ENCODE results near the gene RTN1.

Gene RTN1

DNA sequence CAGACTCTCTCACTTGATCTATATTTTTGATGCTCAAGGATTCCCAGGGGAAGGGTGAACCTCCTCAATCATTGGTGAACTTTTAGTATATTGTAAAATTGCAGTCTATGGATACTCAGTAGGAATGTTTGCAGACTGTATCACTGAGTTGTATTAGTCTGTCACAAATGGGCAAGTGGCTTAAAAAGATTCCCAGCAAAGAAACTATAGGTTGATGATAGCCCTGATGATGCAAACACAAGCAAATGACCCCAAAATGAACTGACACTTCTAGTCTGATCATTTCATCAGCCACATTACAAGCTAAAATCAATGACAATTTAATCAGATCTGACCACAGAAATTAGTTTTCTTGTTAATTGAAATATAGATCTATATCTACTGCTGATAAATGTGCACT is 59.5 kb downstream of the RTN1 start:
- Histone ChIP-seq H3K27me3 (ENCODE audit: low read depth) (0 out of 2 replicates have a peak, but pooled peaks cover 2% of the 10 kb centered on the region), H3K36me3 (replicated peaks) (no peaks in the 10 kb centered on the region; the same call in 1 of the 2 replicates), H3K4me1 (no peaks in the 10 kb centered on the region), H3K9me3 (no peaks in the 10 kb centered on the region; the same call in 1 of the 2 replicates), H3K4me3 (no peak overlapping the region)
- in situ Hi-C loops (cut with MboI; ENCODE audit: low sequenced_read_pairs) = no loop called here
- DNase-seq (ENCODE audit: low spot score in 2 of 2) = no peak

- in situ Hi-C loops (cut with MboI; ENCODE audit: low sequenced_read_pairs) = no loop called here
- Histone ChIP-seq H3K36me3 (replicated peaks) (no peaks in the 10 kb centered on the region), H3K4me1 (no peaks in the 10 kb centered on the region), H3K27me3 (ENCODE audit: low read depth) (no peaks in the 10 kb centered on the region), H3K9me3 (no peaks in the 10 kb centered on the region), H3K4me3 (no peak overlapping the region)
- no peak for DNase-seq (ENCODE audit: low spot score in 2 of 2)
Measured at GRCh38 chr14:59803052-59803540, 67.5 kb downstream of the RTN1 start.

GRCh38 chr14:59788176-59788575 is 82.4 kb downstream of the RTN1 start:
- in situ Hi-C loops (cut with MboI; ENCODE audit: low sequenced_read_pairs) = no loop called here
- no peaks in the 10 kb centered on the region for H3K27me3 ChIP-seq (ENCODE audit: low read depth)
- no peak for DNase-seq (ENCODE audit: low spot score in 2 of 2)
- no peaks in the 10 kb centered on the region for H3K9me3 ChIP-seq
- H3K4me3 ChIP-seq = no peak overlapping the region
- H3K4me1 ChIP-seq = no peaks in the 10 kb centered on the region
- no peaks in the 10 kb centered on the region for H3K36me3 ChIP-seq (replicated peaks)

GRCh38 chr14:59787045-59787674 is 83.4 kb downstream of the RTN1 start:
- DNase-seq (ENCODE audit: low spot score in 2 of 2) = no peak
- in situ Hi-C loops (cut with MboI; ENCODE audit: low sequenced_read_pairs) = no loop called here
- Histone ChIP-seq H3K9me3 (no peaks in the 10 kb centered on the region), H3K27me3 (ENCODE audit: low read depth) (no peaks in the 10 kb centered on the region), H3K4me3 (no peak overlapping the region), H3K36me3 (replicated peaks) (no peaks in the 10 kb centered on the region), H3K4me1 (no peaks in the 10 kb centered on the region)

DNA sequence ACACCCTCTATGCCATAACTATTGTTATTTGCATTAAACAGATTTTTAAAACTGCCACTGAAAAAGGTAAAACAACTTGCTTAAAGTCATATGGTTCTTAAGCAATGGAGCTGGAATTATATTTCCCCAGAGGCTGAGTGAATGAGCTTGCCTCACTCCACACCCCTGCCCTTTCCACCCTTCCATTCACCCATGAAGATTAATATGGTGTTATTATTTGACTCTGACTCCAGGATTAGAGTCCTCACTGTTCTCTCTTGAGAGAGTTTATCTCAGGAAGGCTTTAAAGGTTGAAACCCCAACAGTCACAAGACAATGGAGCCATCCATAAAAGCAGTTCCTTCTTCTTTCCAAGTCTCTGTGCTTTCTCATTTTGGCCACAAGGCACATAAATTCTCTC is 84.9 kb downstream of the RTN1 start:
- Histone ChIP-seq H3K4me1 (no peaks in the 10 kb centered on the region), H3K9me3 (no peaks in the 10 kb centered on the region), H3K4me3 (no peak overlapping the region), H3K27me3 (ENCODE audit: low read depth) (no peaks in the 10 kb centered on the region), H3K36me3 (replicated peaks) (no peaks in the 10 kb centered on the region)
- in situ Hi-C loops (cut with MboI; ENCODE audit: low sequenced_read_pairs) = no loop called here
- DNase-seq (ENCODE audit: low spot score in 2 of 2) = no peak

GRCh38 chr14:59782760-59783159 is 87.8 kb downstream of the RTN1 start:
- no peak overlapping the region for H3K4me3 ChIP-seq
- in situ Hi-C loops (cut with MboI; ENCODE audit: low sequenced_read_pairs) = no loop called here

GRCh38 chr14:59777006-59777579 is 93.5 kb downstream of the RTN1 start:
- H3K4me3 ChIP-seq = no peak overlapping the region
- H3K4me1 ChIP-seq = no peaks in the 10 kb centered on the region
- H3K36me3 ChIP-seq (replicated peaks) = no peaks in the 10 kb centered on the region
- no peaks in the 10 kb centered on the region for H3K9me3 ChIP-seq
- DNase-seq (ENCODE audit: low spot score in 2 of 2) = no peak
- H3K27me3 ChIP-seq (ENCODE audit: low read depth) = no peaks in the 10 kb centered on the region
- in situ Hi-C loops (cut with MboI; ENCODE audit: low sequenced_read_pairs) = no loop called here

More at GRCh38 chr14:59782760-59783159, 87.8 kb downstream of the RTN1 start:
- DNase-seq (ENCODE audit: low spot score in 2 of 2) = no peak
- H3K4me1 ChIP-seq = no peaks in the 10 kb centered on the region
- no peaks in the 10 kb centered on the region for H3K27me3 ChIP-seq (ENCODE audit: low read depth)
- no peaks in the 10 kb centered on the region for H3K36me3 ChIP-seq (replicated peaks)
- no peaks in the 10 kb centered on the region for H3K9me3 ChIP-seq

DNA sequence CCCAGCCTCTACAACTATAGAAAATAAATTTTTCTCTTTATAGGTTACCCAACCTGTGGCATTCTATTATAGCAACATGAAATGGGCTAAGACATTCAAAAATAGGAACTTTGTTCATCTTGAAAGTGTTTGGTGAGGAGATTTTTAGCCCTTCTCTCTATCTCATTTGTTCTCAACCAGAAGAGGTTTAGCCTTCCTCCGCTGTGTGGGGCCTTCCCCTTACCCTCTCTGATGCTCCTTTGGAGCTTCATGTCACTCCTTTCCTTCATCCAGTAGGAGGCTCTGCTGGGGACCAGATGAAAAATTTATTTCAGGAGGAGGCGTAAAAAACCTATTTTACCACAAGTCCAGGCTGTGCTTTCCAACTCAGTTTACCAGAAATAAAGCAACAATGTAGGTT is 94.1 kb downstream of the RTN1 start:
- Histone ChIP-seq H3K36me3 (replicated peaks) (no peaks in the 10 kb centered on the region), H3K9me3 (no peaks in the 10 kb centered on the region), H3K4me1 (no peaks in the 10 kb centered on the region), H3K27me3 (ENCODE audit: low read depth) (no peaks in the 10 kb centered on the region), H3K4me3 (no peak overlapping the region)
- in situ Hi-C loops (cut with MboI; ENCODE audit: low sequenced_read_pairs) = no loop called here
- DNase-seq (ENCODE audit: low spot score in 2 of 2) = no peak

DNA sequence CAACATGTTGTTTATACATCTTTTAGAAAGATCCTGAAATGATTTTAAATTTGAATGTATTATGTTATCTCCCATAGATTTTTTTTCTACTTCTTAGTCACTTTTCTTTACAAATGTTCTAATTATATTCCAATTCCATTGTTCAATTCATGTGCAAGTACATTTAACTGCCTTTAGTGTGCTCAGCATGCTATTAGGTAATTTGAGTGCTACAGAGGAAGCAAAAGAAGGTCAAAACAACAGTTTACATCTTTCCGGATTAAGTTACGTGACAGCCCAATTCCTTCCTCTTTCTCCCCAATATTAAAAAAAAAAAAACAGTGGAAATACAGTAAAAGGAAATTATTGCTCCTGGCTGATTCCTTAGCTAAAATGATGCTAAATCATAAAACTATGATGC is 98.3 kb downstream of the RTN1 start:
- no peaks in the 10 kb centered on the region for H3K4me1 ChIP-seq
- H3K27me3 ChIP-seq (ENCODE audit: low read depth) = 0 out of 2 replicates have a peak, but pooled peaks cover 7% of the 10 kb centered on the region
- in situ Hi-C loops (cut with MboI; ENCODE audit: low sequenced_read_pairs) = no loop called here

GRCh38 chr14:59771577-59771976 is 99.0 kb downstream of the RTN1 start:
- peaks cover 7% of the 10 kb centered on the region; the same call in 1 of the 2 replicates for H3K27me3 ChIP-seq (ENCODE audit: low read depth)
- DNase-seq (ENCODE audit: low spot score in 2 of 2) = no peak
- H3K4me3 ChIP-seq = no peak overlapping the region
- H3K9me3 ChIP-seq = no peaks in the 10 kb centered on the region
- H3K4me1 ChIP-seq = no peaks in the 10 kb centered on the region
- no peaks in the 10 kb centered on the region for H3K36me3 ChIP-seq (replicated peaks)
- in situ Hi-C loops (cut with MboI; ENCODE audit: low sequenced_read_pairs) = no loop called here

More for the DNA sequence above, 98.3 kb downstream of the RTN1 start:
- no peak overlapping the region for H3K4me3 ChIP-seq
- H3K36me3 ChIP-seq (replicated peaks) = no peaks in the 10 kb centered on the region
- H3K9me3 ChIP-seq = no peaks in the 10 kb centered on the region
- no peak for DNase-seq (ENCODE audit: low spot score in 2 of 2)

DNA sequence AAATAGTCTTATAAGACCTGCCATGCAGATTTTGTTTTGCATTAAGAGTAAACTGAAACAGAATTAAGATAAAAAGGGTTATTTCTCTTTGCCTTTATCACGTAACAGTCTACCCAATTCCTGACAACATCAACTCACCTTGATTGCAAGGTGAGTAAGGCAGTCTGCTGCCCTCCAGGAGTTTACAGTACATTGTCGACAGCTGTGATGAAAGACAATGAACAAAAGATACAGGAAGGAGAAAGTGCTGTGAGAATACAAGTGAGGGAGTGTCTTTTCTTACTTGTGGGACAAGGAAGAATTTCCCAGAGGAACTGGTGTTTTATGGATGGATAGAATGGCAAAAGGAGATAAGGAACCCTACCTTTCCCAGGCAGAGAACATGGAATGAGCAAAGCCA is 101.0 kb downstream of the RTN1 start:
- Histone ChIP-seq H3K4me1 (no peaks in the 10 kb centered on the region), H3K27me3 (ENCODE audit: low read depth) (peaks cover 7% of the 10 kb centered on the region; the same call in 1 of the 2 replicates), H3K9me3 (no peaks in the 10 kb centered on the region), H3K36me3 (replicated peaks) (no peaks in the 10 kb centered on the region), H3K4me3 (no peak overlapping the region)
- DNase-seq (ENCODE audit: low spot score in 2 of 2) = no peak
- in situ Hi-C loops (cut with MboI; ENCODE audit: low sequenced_read_pairs) = no loop called here

GRCh38 chr14:59768855-59769375 is 101.7 kb downstream of the RTN1 start:
- no peak for DNase-seq (ENCODE audit: low spot score in 2 of 2)
- H3K36me3 ChIP-seq (replicated peaks) = no peaks in the 10 kb centered on the region
- no peaks in the 10 kb centered on the region for H3K9me3 ChIP-seq
- in situ Hi-C loops (cut with MboI; ENCODE audit: low sequenced_read_pairs) = no loop called here
- no peaks in the 10 kb centered on the region for H3K4me1 ChIP-seq
- H3K27me3 ChIP-seq (ENCODE audit: low read depth) = peaks cover 7% of the 10 kb centered on the region; the same call in 1 of the 2 replicates
- no peak overlapping the region for H3K4me3 ChIP-seq

DNA sequence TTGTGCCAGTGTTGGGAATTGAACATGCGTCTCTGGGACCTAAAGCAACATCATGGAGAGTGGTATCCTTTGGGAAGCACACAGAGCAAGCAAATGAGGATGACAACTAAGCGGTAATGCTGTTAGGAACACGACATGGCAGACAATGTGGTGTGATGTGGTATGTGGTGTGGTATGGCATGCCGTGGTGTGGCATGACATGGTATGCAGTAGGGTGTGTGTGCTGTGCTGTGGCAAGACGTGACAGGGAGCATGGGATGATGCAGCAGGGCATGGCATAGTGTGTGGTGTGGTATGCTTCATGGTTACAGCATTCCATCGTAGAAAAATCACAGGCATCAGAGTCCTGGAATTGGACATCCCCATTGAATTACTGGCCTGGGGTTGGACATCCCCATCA is 108.7 kb downstream of the RTN1 start:
- H3K36me3 ChIP-seq (replicated peaks) = no peaks in the 10 kb centered on the region
- no peak for DNase-seq (ENCODE audit: low spot score in 2 of 2)
- H3K27me3 ChIP-seq (ENCODE audit: low read depth) = no peaks in the 10 kb centered on the region; the same call in 1 of the 2 replicates
- H3K9me3 ChIP-seq = no peaks in the 10 kb centered on the region
- H3K4me1 ChIP-seq = no peaks in the 10 kb centered on the region
- in situ Hi-C loops (cut with MboI; ENCODE audit: low sequenced_read_pairs) = no loop called here
- no peak overlapping the region for H3K4me3 ChIP-seq

DNA sequence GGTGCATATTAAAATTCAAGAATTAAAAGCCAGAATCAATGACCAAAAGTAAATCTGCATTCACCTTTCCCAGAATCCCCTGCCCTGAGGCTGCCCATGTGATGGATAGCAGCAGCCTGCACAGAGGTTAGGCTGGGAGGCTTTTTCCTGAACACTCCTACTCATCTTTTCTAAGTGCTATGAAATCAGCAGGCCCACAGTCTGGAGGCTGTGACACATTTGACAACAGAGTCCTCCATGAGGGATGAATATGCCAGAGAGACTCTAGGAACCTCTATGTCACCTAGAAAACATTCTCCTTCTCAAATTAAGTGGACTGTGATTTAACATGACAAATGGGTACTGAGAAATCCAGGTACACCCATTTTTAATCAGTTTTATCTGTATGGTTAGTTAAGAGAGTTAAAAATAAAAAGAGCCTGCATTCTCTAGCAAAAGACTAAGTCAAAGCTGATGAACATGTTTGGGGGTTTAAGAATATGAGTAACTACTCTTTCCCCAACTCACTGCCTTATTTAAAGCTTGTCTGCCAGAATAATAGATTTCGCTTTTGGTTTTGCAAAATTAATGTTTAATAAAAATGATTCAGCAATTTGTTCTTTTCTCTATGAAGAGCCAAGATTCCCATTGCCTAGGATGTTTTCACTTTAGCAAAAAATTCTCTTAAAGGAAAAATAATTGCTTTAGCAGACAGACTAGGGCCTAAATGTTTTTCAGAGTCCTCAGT is 115.0 kb downstream of the RTN1 start:
- Histone ChIP-seq H3K36me3 (replicated peaks) (no peaks in the 10 kb centered on the region), H3K9me3 (no peaks in the 10 kb centered on the region), H3K27me3 (ENCODE audit: low read depth) (no peaks in the 10 kb centered on the region), H3K4me3 (no peak overlapping the region), H3K4me1 (no peaks in the 10 kb centered on the region)
- in situ Hi-C loops (cut with MboI; ENCODE audit: low sequenced_read_pairs) = no loop called here
- no peak for DNase-seq (ENCODE audit: low spot score in 2 of 2)

Measured in HAP-1 (cell line).